HFFc6 (cell line): ENCODE results near the gene MSTO1. TPM values are rescaled to one million over a fixed set of nuclear protein-coding genes. Genes with fewer than 3 reads are reported as not detected.
"Not testable (repeated sequence)": the region's sequence is repeated elsewhere in the genome, so short reads cannot be mapped to it uniquely, and the experiment has no call there.

Experiments used
- DNase-seq: peaks from one replicate; pipeline ENCODE4 v3.0.0-alpha.2; 2018
- H3K27ac Mint-ChIP-seq: 2 replicates; pipeline ENCODE4 v1.8.0; 2020; ENCODE audit warnings: mild to moderate bottlenecking, mixed read lengths
- H3K27me3 Mint-ChIP-seq: 2 replicates; pipeline ENCODE4 v1.8.0; 2021; ENCODE audit warnings: mild to moderate bottlenecking, moderate library complexity, mixed read lengths; ENCODE audit not compliant: insufficient read depth
- H3K36me3 Mint-ChIP-seq: 2 replicates; pipeline ENCODE4 v1.8.0; 2021; ENCODE audit warnings: low read depth, mixed read lengths
- H3K4me1 Mint-ChIP-seq: 2 replicates; pipeline ENCODE4 v1.8.0; 2020; ENCODE audit warnings: low read depth, mixed read lengths
- H3K4me3 Mint-ChIP-seq: 2 replicates; pipeline ENCODE4 v1.8.0; 2020; ENCODE audit warnings: mild to moderate bottlenecking, moderate library complexity, mixed read lengths
- H3K9me3 Mint-ChIP-seq: 2 replicates; pipeline ENCODE4 v1.8.0; 2020; ENCODE audit warnings: mild to moderate bottlenecking, mixed read lengths
- total RNA-seq, 6 experiments: library from RNA; stranded (reverse); fragmentation: NEBNext Ultra II Directional; extraction: Animal tissue kit (Norgen Biotek cat#: 25700); gene quantifications; 2 replicates in 1 of 6; 3 replicates in 5 of 6; pipeline ENCODE4 v1.2.3, GENCODE V29; 2021
- TF ChIP-seq, protein P1 (sequence below): fragments of 200-600 bp; sonication (generic); IDR thresholded peaks from 2 replicates; pipeline ENCODE4 v1.5.0; 2021; ENCODE audit warnings: antibody characterized with exemption, mild to moderate bottlenecking

The MSTO1 gene
- total RNA-seq, 6 experiments from 2014 or later: 34.8 to 40.5 (median 37.5) TPM

- H3K4me3 Mint-ChIP-seq: no peak overlapping the region
- peaks cover 5% of the 10 kb centered on the region; the same call in 1 of the 2 replicates for H3K36me3 Mint-ChIP-seq
- no peaks in the 10 kb centered on the region; the same call in 1 of the 2 replicates for H3K27me3 Mint-ChIP-seq
- TF ChIP-seq, protein P1, sequence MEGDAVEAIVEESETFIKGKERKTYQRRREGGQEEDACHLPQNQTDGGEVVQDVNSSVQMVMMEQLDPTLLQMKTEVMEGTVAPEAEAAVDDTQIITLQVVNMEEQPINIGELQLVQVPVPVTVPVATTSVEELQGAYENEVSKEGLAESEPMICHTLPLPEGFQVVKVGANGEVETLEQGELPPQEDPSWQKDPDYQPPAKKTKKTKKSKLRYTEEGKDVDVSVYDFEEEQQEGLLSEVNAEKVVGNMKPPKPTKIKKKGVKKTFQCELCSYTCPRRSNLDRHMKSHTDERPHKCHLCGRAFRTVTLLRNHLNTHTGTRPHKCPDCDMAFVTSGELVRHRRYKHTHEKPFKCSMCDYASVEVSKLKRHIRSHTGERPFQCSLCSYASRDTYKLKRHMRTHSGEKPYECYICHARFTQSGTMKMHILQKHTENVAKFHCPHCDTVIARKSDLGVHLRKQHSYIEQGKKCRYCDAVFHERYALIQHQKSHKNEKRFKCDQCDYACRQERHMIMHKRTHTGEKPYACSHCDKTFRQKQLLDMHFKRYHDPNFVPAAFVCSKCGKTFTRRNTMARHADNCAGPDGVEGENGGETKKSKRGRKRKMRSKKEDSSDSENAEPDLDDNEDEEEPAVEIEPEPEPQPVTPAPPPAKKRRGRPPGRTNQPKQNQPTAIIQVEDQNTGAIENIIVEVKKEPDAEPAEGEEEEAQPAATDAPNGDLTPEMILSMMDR: no peak
- DNase-seq: no peak
- H3K9me3 Mint-ChIP-seq: no peaks in the 10 kb centered on the region
- no peak overlapping the region; the same call in 1 of the 2 replicates for H3K27ac Mint-ChIP-seq
- peaks cover 13% of the 10 kb centered on the region for H3K4me1 Mint-ChIP-seq
Observed at GRCh38 chr1:155570593-155570990, 39.4 kb upstream of the MSTO1 start.

DNA sequence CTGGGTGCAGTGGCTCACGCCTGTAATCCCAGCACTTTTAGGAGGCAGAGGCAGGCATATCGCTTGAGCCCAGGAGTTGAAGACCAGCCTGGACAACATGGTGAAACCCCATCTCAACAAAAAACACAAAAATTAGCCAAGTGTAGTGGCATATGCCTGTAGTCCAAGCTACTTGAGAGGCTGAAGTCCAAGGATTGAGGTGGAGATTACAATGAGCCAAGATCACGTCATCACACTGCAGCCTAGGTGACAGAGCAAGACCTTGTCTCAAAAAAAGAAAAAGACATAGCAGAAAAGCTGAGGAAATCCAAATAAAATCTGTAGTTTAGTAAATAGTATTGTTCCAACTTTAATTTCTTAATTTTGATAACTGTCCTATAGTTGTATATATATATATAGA, 35.9 kb upstream of the MSTO1 start:
- TF ChIP-seq, protein P1: no peak
- Mint-ChIP-seq H3K27me3 (no peaks in the 10 kb centered on the region; the same call in 1 of the 2 replicates), H3K36me3 (peaks cover 5% of the 10 kb centered on the region; the same call in 1 of the 2 replicates), H3K9me3 (no peaks in the 10 kb centered on the region), H3K4me3 (no peak overlapping the region), H3K27ac (no peak overlapping the region), H3K4me1 (peaks cover 13% of the 10 kb centered on the region)
- no peak for DNase-seq

DNA sequence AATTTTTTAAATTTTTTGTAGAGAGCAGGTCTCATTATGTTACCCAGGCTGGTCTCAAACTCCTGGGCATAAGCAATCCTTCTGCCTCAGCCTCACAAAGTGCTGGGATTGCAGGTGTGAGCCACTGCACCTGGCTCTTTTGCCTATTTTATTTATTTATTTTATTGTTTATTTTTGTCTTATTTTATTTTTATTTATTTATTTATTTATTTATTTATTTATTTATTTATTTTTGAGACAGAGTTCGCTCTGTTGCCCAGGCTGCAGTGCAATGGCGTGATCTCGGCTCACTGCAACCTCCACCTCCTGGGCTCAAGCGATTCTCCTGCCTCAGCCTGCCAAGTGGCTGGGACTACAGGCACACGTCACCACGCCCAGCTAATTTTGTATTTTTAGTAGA, 34.4 kb upstream of the MSTO1 start:
- not testable (repeated sequence) for H3K4me1 Mint-ChIP-seq, H3K27me3 Mint-ChIP-seq, H3K9me3 Mint-ChIP-seq, H3K36me3 Mint-ChIP-seq, H3K27ac Mint-ChIP-seq, H3K4me3 Mint-ChIP-seq, DNase-seq

DNA sequence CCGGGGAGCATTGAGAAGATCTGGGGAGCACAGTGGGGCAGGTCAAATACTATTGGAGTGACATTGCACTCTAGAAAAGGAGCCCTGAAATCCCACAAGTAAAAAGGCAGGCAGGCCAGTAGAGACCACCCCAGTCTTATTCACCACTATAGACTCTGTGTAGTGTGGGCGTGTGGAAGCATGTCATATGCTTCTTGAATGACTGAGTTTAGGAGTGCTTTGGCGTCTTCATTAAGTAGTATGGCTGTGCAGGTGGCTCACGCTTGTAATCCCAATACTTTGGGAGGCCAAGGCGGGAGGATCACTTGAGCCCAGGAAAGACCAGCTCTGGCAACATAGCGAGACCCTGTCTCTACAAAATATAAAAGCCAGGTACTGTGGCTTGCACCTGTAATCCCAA, 26.2 kb upstream of the MSTO1 start:
- H3K9me3 Mint-ChIP-seq: not testable (repeated sequence)

GRCh38 chr1:155589282-155589681, 20.7 kb upstream of the MSTO1 start:
- H3K27me3 Mint-ChIP-seq, H3K9me3 Mint-ChIP-seq, H3K4me3 Mint-ChIP-seq, H3K4me1 Mint-ChIP-seq, H3K36me3 Mint-ChIP-seq, DNase-seq, H3K27ac Mint-ChIP-seq: not testable (repeated sequence)

More for the DNA sequence above, 26.2 kb upstream of the MSTO1 start:
- DNase-seq, H3K36me3 Mint-ChIP-seq, H3K27ac Mint-ChIP-seq, H3K27me3 Mint-ChIP-seq, H3K4me1 Mint-ChIP-seq, H3K4me3 Mint-ChIP-seq: not testable (repeated sequence)

- not testable (repeated sequence) for H3K36me3 Mint-ChIP-seq, H3K4me1 Mint-ChIP-seq, H3K27ac Mint-ChIP-seq, H3K27me3 Mint-ChIP-seq, H3K4me3 Mint-ChIP-seq, H3K9me3 Mint-ChIP-seq, DNase-seq
- TF ChIP-seq, protein P1: 0 out of 2 replicates have a peak, but pooled peaks have one; percentile 6
Observed at GRCh38 chr1:155590516-155591247, 19.3 kb upstream of the MSTO1 start.

- Mint-ChIP-seq H3K36me3 (no peaks in the 10 kb centered on the region), H3K27ac (no peak overlapping the region), H3K4me1 (0 out of 2 replicates have a peak, but pooled peaks cover 4% of the 10 kb centered on the region), H3K4me3 (no peak overlapping the region), H3K27me3 (no peaks in the 10 kb centered on the region), H3K9me3 (no peaks in the 10 kb centered on the region)
- TF ChIP-seq, protein P1: peak; percentile 83
- DNase-seq: peak; percentile 41
Observed at GRCh38 chr1:155591770-155592169, 18.2 kb upstream of the MSTO1 start.

- H3K27ac Mint-ChIP-seq, H3K4me3 Mint-ChIP-seq: not testable (repeated sequence)
Observed at GRCh38 chr1:155595877-155596474, 14.0 kb upstream of the MSTO1 start.

More at GRCh38 chr1:155595877-155596474, 14.0 kb upstream of the MSTO1 start:
- not testable (repeated sequence) for H3K9me3 Mint-ChIP-seq, DNase-seq, H3K36me3 Mint-ChIP-seq, H3K27me3 Mint-ChIP-seq
- peaks cover 27% of the 10 kb centered on the region for H3K4me1 Mint-ChIP-seq
